Stomach smooth muscle (tissue), 2 donors: Measurements from ENCODE around the gene TCOF1.

Experiments
- H3K27ac ChIP-seq: one replicate; pipeline ENCODE4 v1.7.0; 2013; ENCODE audit warnings: mild to moderate bottlenecking, low read length, inconsistent platforms
- H3K27me3 ChIP-seq, 2 donors: one replicate each; pipeline ENCODE4 v1.7.0; 2013; ENCODE audit warnings: low read length in 2 of 2; ENCODE audit not compliant: insufficient read depth in 2 of 2, control insufficient read depth in 1 of 2
- H3K36me3 ChIP-seq, 2 donors: one replicate each; pipeline ENCODE4 v1.7.0; 2013; ENCODE audit warnings: low read length in 2 of 2; ENCODE audit not compliant: control insufficient read depth in 2 of 2, insufficient read depth in 2 of 2
- H3K4me1 ChIP-seq: one replicate; pipeline ENCODE4 v1.7.0; 2013; ENCODE audit warnings: low read length; ENCODE audit not compliant: control insufficient read depth, insufficient read depth
- H3K4me3 ChIP-seq, 2 donors: one replicate each; pipeline ENCODE4 v1.7.0; 2013; ENCODE audit warnings: low read length in 2 of 2
- H3K9ac ChIP-seq, 2 donors: one replicate each; pipeline ENCODE4 v1.7.0; 2013; ENCODE audit warnings: low read length in 2 of 2, mild to moderate bottlenecking in 1 of 2
- H3K9me3 ChIP-seq, 2 donors: one replicate each; pipeline ENCODE4 v1.7.0; 2013; ENCODE audit warnings: low read length in 2 of 2; ENCODE audit not compliant: control insufficient read depth in 2 of 2
- donor health status: healthy.
- donor health status: Pancreatic carcinoma.

The TCOF1 gene, protein sequence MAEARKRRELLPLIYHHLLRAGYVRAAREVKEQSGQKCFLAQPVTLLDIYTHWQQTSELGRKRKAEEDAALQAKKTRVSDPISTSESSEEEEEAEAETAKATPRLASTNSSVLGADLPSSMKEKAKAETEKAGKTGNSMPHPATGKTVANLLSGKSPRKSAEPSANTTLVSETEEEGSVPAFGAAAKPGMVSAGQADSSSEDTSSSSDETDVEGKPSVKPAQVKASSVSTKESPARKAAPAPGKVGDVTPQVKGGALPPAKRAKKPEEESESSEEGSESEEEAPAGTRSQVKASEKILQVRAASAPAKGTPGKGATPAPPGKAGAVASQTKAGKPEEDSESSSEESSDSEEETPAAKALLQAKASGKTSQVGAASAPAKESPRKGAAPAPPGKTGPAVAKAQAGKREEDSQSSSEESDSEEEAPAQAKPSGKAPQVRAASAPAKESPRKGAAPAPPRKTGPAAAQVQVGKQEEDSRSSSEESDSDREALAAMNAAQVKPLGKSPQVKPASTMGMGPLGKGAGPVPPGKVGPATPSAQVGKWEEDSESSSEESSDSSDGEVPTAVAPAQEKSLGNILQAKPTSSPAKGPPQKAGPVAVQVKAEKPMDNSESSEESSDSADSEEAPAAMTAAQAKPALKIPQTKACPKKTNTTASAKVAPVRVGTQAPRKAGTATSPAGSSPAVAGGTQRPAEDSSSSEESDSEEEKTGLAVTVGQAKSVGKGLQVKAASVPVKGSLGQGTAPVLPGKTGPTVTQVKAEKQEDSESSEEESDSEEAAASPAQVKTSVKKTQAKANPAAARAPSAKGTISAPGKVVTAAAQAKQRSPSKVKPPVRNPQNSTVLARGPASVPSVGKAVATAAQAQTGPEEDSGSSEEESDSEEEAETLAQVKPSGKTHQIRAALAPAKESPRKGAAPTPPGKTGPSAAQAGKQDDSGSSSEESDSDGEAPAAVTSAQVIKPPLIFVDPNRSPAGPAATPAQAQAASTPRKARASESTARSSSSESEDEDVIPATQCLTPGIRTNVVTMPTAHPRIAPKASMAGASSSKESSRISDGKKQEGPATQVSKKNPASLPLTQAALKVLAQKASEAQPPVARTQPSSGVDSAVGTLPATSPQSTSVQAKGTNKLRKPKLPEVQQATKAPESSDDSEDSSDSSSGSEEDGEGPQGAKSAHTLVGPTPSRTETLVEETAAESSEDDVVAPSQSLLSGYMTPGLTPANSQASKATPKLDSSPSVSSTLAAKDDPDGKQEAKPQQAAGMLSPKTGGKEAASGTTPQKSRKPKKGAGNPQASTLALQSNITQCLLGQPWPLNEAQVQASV (N-terminal part only)

DNA sequence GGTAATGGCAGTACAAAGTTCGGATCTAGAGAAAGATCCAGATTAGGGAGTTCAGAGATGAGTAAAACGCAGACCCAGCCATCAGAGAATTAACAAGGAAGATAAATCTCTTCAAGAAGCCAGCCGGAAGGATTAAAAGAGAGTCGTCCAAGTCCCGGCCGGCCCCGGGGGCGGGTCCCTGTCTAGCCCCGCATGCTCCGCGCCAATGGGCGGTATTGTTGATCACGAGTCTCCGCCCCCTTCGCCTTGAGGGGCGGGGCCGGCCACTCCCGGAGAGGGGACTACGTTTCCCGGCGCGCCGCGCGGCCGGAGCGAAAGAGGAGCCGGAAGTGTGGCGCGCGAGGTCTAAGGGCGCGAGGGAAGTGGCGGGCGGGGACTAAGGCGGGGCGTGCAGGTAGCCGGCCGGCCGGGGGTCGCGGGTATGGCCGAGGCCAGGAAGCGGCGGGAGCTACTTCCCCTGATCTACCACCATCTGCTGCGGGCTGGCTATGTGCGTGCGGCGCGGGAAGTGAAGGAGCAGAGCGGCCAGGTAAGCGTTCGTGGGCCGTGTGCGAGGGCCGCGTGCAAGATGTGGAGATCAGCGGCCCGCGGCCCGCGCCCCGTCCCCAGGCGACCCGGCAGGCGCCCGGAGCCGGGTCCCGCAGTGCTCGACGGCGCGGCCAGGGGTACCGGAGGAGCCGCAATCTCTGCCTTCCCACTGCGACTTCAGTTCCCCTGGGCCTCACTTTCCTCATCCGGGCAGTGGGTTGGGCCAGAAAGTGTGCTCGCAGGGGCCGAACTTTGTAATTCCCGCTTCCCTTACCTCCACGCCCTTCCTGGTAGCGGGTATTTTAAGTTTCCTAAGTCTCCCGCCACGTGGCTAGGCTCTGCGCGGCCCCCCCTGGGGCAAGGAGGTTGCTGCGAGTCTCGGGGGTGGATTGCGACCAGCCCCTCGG is at the start of gene TCOF1:
Gene TCOF1 (plus strand): TSS at position 372 of the 935 bp plus-strand sequence. CDS start 50 bp downstream, at position 422.
- no peaks in the 10 kb centered on the region for H3K27me3 ChIP-seq
- peaks cover 9 to 21% of the 10 kb centered on the region in 2 donors for H3K36me3 ChIP-seq
- peak within 1 kb of the TSS; percentile 11 for H3K27ac ChIP-seq
- peak within 1 kb of the TSS; percentile 74 to 85 for H3K4me3 ChIP-seq
- H3K9me3 ChIP-seq = no peaks in the 10 kb centered on the region
- H3K9ac ChIP-seq = peak within 1 kb of the TSS; percentile 63 to 75
- peaks cover 19% of the 10 kb centered on the region for H3K4me1 ChIP-seq

DNA sequence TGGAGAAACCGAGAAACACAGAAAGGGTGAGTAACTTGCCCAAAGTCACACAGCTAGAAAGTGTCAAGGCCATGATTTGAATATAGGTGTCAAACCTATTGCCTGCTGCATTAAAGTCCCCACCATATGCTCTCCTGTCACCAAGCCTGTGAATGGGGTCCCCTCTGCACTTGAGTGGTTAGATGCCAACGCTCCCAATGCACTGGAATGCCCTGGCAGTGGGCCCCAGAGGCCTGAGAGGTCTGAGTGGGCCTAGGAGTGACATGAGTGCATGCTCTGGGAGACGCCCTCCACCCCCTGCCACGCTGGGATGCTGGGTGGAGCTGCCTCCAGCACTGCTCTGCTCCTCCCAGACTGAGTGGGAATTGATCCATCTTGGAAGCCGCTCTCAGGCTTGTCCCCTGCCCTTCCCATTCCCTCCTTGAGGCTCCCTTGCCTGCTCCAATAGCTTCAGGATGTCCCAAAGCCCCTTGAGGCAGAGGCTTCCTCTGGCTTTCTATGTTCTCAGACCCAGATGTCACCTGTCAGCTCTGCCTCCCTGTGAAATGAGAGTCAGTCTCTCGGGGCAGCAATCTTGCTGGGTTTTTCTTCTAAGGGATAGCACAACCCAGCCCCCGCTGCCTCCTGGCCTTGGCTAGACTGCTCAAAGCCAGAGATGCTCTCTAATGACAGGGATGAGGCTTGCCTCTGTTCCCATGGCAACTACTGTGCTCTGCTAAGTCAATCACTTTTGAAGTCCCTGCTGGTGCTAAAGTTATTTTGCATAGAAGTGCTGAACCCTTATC is 48.2 kb upstream of the TCOF1 start:
- peaks cover 8% of the 10 kb centered on the region for H3K4me1 ChIP-seq
- no peaks in the 10 kb centered on the region for H3K36me3 ChIP-seq
- H3K4me3 ChIP-seq = no peak overlapping the region
- no peaks in the 10 kb centered on the region for H3K9me3 ChIP-seq
- H3K9ac ChIP-seq = no peak overlapping the region
- no peak overlapping the region for H3K27ac ChIP-seq
- peaks cover 0 to 3% of the 10 kb centered on the region in 2 donors for H3K27me3 ChIP-seq

DNA sequence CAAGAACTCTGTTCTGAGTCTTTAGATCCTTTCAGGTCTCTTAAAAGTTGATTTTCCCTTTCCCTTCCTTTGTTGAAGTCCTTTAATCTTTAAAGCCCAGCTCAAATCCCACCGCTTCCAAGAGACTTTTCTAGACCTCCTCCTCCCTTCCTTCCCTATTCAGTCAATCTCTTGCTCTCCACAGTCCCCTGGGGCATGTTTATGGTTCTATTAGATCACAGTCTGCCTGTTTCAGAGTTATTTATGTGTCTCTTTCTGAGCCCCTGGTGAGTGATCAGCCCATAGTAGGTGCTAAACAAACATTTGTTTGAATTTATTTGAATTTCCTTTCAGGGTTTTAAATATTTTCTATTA is 47.6 kb upstream of the TCOF1 start:
- no peaks in the 10 kb centered on the region for H3K9me3 ChIP-seq
- no peaks in the 10 kb centered on the region for H3K36me3 ChIP-seq
- H3K4me3 ChIP-seq = no peak overlapping the region
- no peak overlapping the region for H3K9ac ChIP-seq
- H3K4me1 ChIP-seq = peaks cover 6% of the 10 kb centered on the region
- peaks cover 0 to 3% of the 10 kb centered on the region in 2 donors for H3K27me3 ChIP-seq
- no peak overlapping the region for H3K27ac ChIP-seq

DNA sequence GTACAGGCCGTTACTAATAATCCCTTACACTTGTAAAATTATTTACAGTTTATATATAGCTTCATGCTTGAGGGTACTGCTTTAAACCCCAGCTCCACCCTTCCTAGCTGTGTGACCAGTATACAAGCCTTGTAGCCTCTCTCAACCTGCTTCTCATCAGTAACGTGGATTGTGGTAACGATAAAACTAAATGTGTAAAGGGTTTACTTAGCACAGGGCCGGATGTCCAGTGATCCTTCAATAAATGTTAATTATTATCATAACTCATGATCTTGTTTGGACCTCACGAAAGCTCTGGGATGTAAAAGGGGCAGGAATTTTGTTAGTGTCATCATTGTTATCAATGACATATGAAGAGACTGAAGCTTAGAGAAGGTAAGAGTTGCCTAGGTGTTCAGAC is 47.3 kb upstream of the TCOF1 start:
- Histone ChIP-seq H3K9me3 (no peaks in the 10 kb centered on the region), H3K4me1 (peaks cover 3% of the 10 kb centered on the region), H3K36me3 (no peaks in the 10 kb centered on the region), H3K27ac (no peak overlapping the region), H3K9ac (no peak overlapping the region), H3K4me3 (no peak overlapping the region), H3K27me3 (peaks cover 0 to 3% of the 10 kb centered on the region in 2 donors)

DNA sequence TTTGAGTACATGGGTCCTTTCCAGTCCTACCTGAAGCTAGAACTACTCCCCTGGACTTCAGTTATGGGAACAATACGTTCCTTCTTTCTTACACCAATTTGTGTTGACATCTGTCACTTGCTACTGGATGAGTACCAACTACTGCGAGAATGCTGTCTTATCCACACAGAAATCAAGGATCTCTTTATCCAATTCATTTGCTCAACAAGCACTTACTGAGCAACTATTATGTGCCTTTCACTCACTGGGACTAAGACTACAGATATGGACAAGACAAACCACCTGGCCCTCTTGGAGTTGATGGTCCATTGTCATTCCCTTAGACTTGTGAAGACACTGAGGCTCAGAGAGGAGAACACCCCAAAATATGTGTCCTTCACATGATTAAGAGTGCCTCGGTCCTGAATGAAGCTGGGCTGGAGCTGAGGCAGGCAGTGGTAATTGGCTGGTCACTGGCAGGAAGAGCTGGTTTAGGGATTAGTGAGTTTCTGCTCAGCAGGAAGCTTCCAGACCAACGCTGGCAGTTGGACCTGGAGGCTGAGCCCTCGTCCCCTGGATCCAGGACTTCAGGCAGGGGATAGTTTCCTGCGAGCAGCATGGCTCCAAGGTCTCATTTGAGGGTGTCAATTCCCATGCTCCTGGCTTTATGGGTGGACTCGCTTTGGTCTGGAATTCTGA is 46.3 kb upstream of the TCOF1 start:
- H3K9ac ChIP-seq = no peak overlapping the region
- no peaks in the 10 kb centered on the region for H3K9me3 ChIP-seq
- no peak overlapping the region for H3K27ac ChIP-seq
- H3K27me3 ChIP-seq = peaks cover 0 to 3% of the 10 kb centered on the region in 2 donors
- no peak overlapping the region for H3K4me3 ChIP-seq
- H3K4me1 ChIP-seq = peaks cover 3% of the 10 kb centered on the region
- H3K36me3 ChIP-seq = no peaks in the 10 kb centered on the region

DNA sequence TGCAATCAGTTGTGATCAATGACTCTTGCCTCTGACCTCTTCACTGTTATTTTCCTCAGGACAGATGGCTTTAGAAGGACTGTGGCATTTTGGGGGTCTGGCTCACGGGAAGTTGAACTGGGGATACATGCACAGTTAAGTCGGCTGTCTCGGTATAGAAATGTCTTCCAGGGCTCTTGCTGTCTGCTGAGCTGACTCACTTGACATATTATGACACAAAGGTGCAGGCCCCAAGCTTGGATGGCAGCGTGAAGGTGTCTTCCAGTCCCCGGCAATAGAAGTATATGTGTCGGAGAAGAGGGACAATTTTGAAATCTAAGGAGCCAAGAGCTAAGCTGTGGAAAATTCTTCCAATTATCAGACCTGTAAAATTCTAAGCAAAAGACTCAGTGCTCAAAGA is 45.0 kb upstream of the TCOF1 start:
- H3K27ac ChIP-seq = no peak overlapping the region
- no peaks in the 10 kb centered on the region for H3K4me1 ChIP-seq
- no peak overlapping the region for H3K9ac ChIP-seq
- no peak overlapping the region for H3K4me3 ChIP-seq
- H3K9me3 ChIP-seq = no peaks in the 10 kb centered on the region
- peaks cover 0 to 3% of the 10 kb centered on the region in 2 donors for H3K27me3 ChIP-seq
- no peaks in the 10 kb centered on the region for H3K36me3 ChIP-seq

DNA sequence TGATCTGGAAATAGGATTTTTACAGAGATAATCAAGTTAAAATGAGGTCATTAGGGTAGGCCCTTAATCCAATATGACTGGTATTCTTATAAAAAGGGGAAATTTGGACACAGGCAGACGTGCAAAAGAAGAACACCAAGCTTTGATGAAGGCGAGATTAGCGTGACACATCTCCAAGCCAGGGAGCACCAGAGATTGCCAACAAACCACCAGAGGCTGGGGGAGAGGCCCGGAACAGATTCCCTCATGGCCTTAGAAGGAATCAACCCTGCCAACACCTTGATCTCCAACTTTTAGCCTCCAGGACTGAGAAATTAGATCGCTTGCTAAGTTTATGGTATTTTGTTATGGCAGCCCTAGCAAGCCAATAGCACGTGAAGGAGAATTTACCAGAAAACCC is 44.0 kb upstream of the TCOF1 start:
- Histone ChIP-seq H3K9ac (no peak overlapping the region), H3K4me3 (no peak overlapping the region), H3K4me1 (no peaks in the 10 kb centered on the region), H3K27me3 (peaks cover 0 to 3% of the 10 kb centered on the region in 2 donors), H3K36me3 (no peaks in the 10 kb centered on the region), H3K9me3 (no peaks in the 10 kb centered on the region), H3K27ac (no peak overlapping the region)

DNA sequence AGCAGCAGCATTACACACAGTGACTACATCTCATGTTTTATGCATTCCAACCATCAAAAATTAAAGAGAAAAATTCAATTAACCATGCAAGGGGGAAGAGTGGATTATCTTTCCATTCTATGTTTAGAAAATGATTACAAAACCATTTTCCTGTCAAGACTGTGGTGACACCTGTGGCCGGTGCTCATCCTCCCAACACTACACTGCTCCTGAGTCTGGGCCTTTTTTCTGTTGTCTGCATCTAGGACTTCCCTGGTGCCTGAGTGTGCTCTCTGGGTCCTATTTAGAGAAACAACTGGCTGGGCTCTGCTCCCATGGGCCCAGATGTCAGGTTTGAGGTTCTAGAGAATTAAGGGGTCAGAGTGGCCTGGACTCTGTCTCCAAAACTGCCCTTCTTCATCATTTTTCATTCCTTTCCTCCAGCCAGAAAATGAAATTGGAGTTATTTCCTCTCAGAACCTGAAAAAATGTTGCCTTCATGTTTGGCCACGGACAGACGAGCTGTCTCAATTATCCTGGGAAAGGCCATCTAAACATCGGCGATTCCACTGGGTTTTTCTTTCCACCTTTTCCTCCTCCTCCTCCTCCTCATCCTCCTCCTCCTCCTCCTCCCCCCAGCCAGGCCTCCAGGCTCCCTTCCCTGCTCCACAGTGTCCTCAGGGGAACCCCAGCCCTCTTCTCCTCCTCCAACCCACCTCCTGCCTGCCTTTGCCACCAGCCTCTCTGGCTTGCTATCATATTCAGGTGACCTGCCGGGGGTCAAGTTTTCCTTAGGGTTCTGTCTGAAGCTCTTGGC is 43.4 kb upstream of the TCOF1 start:
- Histone ChIP-seq H3K36me3 (no peaks in the 10 kb centered on the region), H3K9me3 (no peaks in the 10 kb centered on the region), H3K4me3 (no peak overlapping the region), H3K9ac (no peak overlapping the region), H3K27me3 (peaks cover 0 to 3% of the 10 kb centered on the region in 2 donors), H3K4me1 (peaks cover 2% of the 10 kb centered on the region), H3K27ac (no peak overlapping the region)
